Hematopoietic multipotent progenitor cell treated with erythropoietin and hydrocortisone succinate and interleukin-3 and kit ligand, for 6 days (in vitro differentiated cells): Measurements from ENCODE around the gene TAGLN.

Experiments used
- DNase-seq: peaks from one replicate; pipeline ENCODE4 v3.0.0-alpha.2; 2015

Gene TAGLN

DNA sequence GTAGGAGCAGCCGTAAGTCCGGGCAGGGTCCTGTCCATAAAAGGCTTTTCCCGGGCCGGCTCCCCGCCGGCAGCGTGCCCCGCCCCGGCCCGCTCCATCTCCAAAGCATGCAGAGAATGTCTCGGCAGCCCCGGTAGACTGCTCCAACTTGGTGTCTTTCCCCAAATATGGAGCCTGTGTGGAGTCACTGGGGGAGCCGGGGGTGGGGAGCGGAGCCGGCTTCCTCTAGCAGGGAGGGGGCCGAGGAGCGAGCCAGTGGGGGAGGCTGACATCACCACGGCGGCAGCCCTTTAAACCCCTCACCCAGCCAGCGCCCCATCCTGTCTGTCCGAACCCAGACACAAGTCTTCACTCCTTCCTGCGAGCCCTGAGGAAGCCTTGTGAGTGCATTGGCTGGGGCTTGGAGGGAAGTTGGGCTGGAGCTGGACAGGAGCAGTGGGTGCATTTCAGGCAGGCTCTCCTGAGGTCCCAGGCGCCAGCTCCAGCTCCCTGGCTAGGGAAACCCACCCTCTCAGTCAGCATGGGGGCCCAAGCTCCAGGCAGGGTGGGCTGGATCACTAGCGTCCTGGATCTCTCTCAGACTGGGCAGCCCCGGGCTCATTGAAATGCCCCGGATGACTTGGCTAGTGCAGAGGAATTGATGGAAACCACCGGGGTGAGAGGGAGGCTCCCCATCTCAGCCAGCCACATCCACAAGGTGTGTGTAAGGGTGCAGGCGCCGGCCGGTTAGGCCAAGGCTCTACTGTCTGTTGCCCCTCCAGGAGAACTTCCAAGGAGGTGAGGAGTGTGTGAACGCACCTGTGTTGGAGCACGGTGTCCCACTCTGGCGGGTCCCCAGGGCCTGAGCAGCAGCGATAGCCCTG is at the start of gene TAGLN:
TSS of gene TAGLN (plus strand) at position 318 of the 863 bp plus-strand sequence. CDS start 3,644 bp downstream, outside the sequence.
- no peak for DNase-seq

DNA sequence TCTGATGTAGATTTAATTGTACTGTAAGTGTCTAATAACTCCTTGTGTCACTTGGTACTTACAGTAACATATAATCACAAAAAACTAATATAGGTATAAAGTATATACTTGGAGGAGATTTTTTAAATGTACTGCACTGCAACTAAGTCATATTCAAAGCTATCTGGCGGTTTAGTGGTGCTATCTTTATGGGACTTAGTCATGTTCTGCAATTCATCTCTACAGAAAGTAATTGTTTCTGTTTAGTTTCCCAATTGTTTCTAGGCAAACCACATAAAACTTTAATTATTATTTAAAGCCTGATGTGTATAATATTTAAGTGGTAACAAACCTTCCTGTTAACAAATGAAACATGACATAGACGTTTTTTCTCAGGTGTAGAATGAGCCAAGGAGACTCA is 47.1 kb upstream of the TAGLN start:
- DNase-seq = no peak

DNA sequence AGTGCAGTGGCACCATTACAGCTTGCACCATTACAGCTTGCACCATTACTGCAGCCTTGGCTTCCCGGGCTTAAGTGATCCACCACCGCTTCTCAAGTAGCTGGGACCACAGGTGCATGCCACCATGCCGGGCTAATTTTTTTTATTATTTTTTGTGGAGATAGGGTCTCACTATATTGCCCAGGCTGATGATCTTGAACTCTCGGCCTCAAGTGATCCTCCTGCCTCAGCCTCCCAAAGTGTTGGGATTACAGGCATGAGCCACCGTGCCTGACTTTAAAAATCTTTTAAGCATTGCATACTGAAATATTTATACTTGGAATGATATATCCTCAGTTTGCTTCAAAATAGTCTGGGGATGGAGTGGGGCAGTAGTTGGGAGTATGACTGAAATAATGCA is 44.7 kb upstream of the TAGLN start:
- no peak for DNase-seq

GRCh38 chr11:117157507-117157906 is 41.7 kb upstream of the TAGLN start:
- DNase-seq = no peak

DNA sequence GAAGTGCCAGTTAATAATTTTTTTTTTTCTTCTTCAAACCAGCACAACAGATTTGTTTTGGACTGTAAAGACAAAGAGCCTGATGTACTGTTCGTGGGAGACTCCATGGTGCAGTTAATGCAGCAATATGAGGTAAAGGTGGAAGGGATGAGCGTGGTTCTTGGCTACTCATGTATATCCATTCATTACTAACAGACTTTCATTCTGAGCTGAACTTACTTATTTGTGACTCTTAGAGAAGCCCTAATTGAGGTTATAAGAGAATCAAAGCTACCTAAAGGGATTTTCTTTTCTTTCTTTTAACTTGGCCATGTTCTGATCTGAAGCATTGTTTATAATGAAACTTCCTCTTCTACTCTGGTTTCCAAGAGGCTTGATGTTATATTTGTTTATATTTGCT is 39.3 kb upstream of the TAGLN start:
- no peak for DNase-seq

- peak; percentile 79 for DNase-seq
These were observed 38.3 kb upstream of the TAGLN start for GRCh38 chr11:117160826-117161225.

DNA sequence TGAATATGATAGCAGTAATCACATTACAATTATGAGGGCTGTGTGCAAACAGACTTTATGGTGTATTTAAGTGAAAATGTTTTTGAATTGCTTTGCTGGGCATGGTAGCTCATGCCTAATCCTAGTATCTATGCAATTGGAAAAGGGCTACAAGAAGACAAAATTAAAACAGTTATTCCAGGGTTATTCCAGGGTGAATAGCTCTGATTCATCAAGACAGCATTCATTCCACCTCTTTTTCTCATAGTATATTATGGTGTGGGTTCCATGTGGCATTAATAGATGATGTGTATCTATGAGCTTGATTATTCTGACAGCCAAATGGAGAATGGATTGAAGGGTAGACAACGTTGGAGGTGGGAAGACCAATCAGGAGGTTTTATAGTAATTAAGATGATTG is 32.7 kb upstream of the TAGLN start:
- DNase-seq = no peak

DNA sequence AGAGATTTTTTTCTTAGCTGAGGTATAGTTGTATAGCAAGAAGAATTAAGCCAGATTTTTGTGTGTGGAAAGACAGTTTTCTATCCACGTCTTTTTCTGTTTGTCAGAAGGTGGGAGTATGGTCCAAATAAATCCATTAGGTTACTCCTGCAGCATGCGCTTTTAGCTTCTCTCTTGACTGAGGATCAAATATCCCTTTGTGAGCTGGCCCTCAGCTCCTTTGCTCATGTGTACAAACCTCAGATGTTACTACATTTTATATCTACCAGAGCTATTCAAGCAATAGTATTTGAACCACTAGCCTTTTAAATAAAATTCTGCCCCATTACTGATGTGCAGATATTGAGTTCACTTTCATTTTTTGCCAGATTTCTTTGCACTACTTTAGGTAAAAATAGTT is 29.4 kb upstream of the TAGLN start:
- DNase-seq = no peak

GRCh38 chr11:117170210-117170609 is 29.0 kb upstream of the TAGLN start:
- no peak for DNase-seq

GRCh38 chr11:117171007-117171403 is 28.2 kb upstream of the TAGLN start:
- no peak for DNase-seq

- DNase-seq = peak; percentile 66
These were observed 27.6 kb upstream of the TAGLN start for GRCh38 chr11:117171404-117172061.

- DNase-seq = peak; percentile 27
These were observed 26.3 kb upstream of the TAGLN start for GRCh38 chr11:117172724-117173421.

DNA sequence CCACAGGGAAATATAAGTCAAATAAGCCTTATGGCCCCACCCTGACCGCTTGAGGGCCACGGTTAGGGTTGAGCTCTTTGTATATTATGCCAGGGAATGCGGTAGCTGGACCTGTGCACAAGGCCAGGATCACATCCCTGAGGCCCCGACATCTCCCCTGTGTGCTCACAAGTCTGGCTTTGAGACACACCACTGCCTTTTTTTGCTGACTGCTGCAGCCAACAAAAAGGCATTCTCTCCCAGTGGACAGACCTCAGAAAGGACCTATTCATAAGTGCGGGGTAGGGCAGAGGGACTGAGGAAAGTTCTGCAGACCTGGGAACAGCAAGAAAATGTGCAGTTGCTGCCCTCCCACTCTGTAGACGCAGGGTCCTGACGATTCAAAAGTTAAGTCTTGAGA is 24.1 kb upstream of the TAGLN start:
- no peak for DNase-seq

GRCh38 chr11:117175781-117176180 is 23.4 kb upstream of the TAGLN start:
- DNase-seq = no peak

- no peak for DNase-seq
These were observed 23.0 kb upstream of the TAGLN start for GRCh38 chr11:117176186-117176585.

DNA sequence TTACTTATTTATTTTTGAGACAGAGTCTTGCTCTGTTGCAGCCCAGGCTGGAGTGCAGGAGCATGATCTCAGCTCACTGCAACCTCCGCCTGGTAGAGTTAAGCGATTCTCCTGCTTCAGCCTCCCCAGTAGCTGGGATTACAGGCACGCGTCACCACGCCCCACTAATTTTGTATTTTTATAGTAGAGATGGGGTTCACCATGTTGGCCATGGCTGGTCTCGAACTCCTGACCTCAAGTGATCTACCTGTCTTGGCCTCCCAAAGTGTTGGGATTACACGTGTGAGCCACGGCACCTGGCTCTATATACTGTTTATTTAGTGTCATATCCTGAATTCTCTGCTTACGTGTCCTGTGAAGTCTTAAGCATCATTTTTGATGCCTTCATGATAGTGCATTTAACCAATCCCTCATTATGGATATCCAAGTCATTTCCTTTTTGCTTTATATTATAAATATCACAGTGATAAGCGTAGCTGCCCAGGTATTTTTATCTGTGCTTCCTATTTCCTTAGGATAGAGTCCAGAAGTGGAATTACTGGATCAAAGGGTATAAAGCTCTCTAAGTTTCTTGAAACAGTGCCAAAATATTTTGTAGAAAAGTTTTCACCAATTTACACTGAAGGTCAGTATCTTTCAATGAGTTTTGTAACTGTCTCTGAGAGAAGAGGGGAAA is 21.5 kb upstream of the TAGLN start:
- no peak for DNase-seq

GRCh38 chr11:117178210-117179034 is 20.7 kb upstream of the TAGLN start, which contains the start of gene SIDT2:
TSS of gene SIDT2 (plus strand) at chr11:117178743. CDS start at chr11:117179264, 521 bp downstream.
- DNase-seq = peak; percentile 96

- DNase-seq = peak; percentile 52
These were observed 19.8 kb upstream of the TAGLN start for GRCh38 chr11:117179048-117179999.

GRCh38 chr11:117180020-117180419 is 19.1 kb upstream of the TAGLN start:
- DNase-seq = peak; percentile 52

DNA sequence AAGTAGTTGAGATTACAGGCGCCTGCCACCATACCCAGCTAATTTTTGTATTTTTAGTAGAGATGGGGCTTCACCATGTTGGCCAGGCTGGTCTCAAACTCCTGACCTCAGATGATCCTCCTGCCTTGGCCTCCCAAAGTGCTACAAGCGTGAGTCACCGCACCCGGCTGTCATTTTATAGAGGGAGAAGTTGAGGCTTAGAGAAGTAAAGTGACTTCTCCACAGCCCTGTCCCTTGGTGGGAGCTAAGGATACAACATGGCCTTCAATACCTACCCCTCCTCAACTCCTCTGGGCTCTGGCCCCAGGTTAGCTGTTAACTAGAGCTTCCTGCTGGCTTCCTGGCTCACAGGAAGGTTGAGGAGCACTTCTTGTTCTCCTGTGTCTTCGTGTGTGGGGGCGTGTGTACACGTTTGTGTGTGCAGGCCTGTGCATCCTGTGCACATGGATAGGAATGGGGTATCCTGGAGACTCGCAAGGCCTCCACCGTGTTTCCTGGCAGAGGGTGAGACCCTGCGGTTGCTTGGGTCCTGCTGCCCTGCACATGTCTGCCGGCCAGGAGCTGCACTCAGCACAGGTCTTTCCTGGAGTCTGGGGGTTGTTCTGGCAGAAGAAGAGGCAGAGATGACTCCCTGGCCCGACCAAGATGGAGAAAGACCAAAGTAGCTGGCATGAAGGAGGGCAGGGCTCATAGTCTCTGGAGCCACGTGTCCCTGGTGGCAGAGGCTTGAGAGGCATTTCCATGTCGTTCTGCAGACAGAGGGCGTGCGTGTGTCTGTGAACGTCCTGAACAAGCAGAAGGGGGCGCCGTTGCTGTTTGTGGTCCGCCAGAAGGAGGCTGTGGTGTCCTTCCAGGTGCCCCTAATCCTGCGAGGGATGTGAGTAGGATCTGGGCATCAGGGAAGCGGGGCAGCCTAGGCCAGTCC is 18.2 kb upstream of the TAGLN start:
- DNase-seq = peak; percentile 94
